TTC549 (cell line): ENCODE data around the gene OTOP3.
"Not testable (repeated sequence)": the region's sequence is repeated elsewhere in the genome, so short reads cannot be mapped to it uniquely, and the experiment has no call there.

Source experiments
- FAIRE-seq: peaks from 2 replicates; lab custom pipeline; 2012; peaks lifted over from hg19 to GRCh38; lab: Jason Lieb, UNC

Gene OTOP3

GRCh38 chr17:74935585-74936469 lies at the start of gene OTOP3:
Gene OTOP3, plus strand, starts transcription at chr17:74935898. Its CDS starts 24 bp downstream, at chr17:74935922.
- no peak for FAIRE-seq

- no peak for FAIRE-seq
Observed at GRCh38 chr17:74888469-74888868, 47.2 kb upstream of the OTOP3 start.

DNA sequence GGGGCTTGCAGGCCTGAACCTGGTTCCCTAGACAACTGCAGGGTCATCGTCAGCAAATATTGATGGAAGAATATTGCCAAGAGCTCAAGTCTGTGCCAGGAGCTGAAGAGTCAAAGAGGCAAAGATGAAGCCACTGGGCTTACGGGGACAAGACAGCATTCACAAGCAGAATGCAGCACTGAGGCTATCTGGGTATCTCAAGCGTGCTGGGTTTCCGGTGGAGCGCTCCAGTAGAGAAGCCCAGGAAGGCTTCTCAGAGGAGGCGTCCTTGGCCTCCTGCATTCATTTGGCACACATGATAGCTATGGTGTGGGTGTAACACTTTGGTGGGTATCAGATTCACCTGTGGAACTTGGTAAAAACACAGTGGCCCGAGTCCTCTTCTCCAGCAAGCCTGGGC lies 45.1 kb upstream of the OTOP3 start:
- no peak for FAIRE-seq

- no peak for FAIRE-seq
Observed at GRCh38 chr17:74892013-74892841, 43.5 kb upstream of the OTOP3 start.

DNA sequence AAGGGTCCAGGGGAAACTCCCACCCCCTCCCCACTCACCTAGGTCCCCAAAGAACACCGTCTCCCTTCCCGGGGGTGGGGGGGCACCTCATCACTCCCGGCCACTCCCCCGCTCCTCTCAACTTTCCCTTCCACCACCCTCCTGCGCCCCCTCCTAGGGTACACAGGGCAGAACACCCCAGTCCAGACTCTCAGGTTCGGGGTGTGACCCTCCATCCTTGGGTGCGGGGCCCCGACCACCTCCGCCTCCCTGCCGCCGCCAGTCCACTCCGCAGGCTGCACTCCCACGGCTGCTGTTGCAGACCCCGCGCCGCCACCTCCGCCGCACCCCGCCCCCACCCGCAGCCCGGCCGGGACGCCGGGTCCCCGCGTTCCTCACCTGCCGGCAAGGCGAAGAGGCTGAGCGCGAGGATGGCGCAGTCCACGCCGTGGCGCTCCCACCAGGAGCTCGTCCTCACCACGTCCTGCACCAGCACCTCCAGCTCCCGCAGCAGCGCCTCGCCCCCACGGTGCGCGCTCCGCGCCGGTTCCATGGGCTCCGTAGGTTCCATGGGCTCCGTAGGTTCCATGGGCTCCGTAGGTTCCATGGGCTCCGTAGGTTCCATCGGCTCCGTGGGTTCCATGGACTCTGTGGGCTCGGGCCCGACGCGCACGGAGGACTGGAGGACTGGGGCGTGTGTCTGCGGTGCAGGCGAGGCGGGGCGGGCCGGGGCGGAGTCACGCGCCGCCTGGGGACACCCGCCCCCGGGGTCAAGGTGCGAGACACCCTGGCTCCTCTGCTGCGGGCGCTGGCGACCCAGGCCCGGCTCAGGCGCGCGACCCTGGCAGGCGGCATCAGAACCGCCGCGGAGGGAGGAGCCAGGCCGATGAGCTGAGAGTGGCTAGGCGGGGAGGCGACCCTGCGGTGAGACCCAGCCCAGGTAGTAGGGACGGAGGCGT lies 42.5 kb upstream of the OTOP3 start, which contains the start of gene FADS6:
Gene FADS6 (minus strand): TSS at position 660 of the 938 bp plus-strand sequence. CDS start 38 bp downstream, at position 622.
- FAIRE-seq: no peak

DNA sequence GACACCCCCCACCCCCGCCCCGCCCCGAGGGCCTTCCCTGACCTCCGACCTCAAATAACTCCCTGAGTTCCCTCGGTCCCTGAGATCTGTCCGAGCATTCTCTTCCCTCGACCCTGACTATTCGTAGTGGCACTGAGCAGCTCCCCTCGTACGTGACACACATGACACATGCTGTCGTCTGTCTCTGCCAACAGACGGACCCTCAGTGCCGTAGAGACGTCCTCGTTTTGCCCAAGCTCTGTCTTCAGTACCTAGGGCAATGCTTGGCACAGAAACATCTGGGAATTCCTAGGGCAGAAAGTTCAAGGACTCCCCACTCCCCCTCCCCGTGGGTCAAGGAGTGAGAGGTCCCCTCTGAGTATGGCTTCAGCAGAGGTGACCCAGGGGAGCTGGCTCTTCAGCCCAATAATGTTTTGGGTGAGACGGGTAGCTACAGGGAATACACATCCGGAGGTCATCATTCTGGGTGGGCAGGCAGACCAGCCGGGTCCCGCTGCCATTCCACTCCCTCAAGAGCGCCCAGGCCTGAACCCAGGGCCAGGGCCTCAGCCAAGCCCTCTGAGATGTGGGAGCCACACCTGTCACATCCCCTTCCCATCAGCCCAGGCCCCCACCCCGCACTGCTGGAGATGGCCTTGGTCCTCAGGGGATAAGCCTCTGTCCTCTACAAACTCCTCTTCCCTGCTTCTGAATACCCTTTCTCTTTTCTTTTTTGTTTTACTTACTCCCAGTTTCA lies 41.6 kb upstream of the OTOP3 start:
- no peak for FAIRE-seq

DNA sequence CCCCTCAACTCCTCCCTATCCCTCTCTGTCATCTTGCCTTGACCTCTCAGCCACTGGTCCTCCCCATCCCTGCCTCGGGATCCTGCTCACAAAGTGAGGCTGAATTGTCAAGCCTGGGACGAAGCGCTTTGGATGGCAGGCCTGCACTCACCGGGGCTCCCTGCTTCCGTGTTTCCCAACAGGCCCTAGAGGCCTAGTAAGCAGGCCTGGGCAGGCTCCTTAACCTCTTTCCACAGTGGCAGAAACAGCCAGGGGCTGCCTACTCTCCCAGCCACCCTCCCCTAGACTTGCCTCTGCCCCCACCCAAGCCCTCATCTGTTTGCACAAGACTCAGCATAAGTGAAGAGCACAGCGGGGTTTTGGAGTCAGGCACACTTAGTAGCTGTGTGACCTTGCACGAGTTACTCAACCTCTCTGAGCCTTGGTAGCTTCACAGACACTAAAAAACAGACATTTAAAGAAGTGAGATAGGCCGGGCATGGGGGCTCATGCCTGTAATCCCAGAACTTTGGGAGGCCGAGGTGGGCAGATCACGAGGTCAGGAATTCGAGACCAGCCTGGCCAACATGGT lies 37.2 kb upstream of the OTOP3 start:
- FAIRE-seq: no peak

GRCh38 chr17:74900208-74900607 lies 35.5 kb upstream of the OTOP3 start:
- FAIRE-seq: no peak

DNA sequence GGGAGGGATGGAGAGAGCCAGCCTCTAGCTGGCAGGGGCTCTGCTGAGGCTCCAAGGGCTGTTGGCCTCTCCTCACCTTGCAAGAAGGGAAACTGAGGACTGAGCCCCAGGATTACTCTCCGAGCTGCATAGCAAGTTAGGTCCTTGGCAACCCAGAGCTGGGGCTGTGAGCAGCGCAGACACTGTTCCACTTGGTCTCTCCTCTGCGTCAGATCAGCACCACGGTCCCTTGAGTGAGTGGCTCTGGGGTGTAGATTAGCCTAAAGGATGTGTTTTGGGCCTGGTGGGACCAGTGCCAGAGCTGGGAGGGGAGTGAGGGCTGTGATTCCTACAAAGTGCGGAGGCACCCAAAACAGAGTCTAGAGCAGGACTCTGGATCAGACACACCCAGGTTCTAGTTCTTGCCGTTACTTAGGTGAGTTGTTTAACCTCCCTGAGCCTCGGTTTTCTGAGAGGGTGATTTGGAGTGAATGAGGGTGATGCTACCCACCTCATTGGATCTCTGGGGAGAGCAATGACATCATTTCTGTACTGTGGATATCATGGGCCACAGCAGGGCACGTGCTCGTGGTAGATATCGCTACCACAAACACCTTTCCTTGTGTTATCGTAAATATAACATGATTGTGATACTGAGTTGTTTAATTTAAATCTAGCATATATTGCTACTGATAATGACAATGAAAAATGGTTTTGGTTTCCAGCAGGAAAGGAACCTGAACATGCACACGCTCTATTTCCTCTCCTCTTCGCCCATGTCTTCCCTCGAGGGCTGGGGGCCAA lies 34.2 kb upstream of the OTOP3 start:
- FAIRE-seq: no peak

DNA sequence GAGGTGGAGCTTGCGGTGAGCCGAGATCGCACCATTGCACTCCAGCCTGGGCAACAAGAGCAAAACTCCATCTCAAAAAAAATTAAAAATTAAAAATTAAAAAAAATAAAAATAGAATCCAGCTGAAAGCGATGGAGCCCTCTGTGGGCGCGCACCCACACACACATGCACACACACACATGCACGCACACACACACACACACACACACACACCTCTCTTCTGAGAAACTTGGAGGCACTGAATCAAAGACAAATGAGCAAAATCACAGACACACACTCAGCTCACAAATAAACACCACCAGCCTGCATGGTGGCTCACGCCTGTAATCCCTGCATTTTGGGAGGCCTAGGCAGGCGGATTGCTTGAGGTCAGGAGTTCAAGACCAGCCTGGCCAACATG lies 32.7 kb upstream of the OTOP3 start:
- no peak for FAIRE-seq

DNA sequence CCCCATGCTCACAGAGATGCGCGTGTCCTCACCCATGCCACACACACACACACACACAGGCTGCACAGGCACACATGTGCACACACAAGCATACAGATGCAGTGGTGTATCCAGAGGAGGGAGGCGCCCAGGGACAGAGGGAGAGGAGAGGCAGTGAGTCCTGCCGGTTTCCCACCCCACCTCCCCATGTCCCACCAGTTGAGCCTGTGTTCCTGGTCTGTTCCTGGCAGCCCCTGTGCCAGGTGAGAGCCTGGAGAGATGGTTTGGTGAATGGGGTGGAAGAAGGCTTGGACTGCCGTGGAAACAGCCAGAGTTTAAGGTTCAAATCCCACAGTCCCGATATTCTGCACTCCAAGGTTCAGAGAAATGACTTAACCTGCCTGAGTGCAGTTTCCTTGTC lies 32.0 kb upstream of the OTOP3 start:
- no peak for FAIRE-seq

GRCh38 chr17:74904687-74905409 lies 30.9 kb upstream of the OTOP3 start:
- no peak for FAIRE-seq

- not testable (repeated sequence) for FAIRE-seq
Observed at GRCh38 chr17:74906214-74906793, 29.4 kb upstream of the OTOP3 start.

DNA sequence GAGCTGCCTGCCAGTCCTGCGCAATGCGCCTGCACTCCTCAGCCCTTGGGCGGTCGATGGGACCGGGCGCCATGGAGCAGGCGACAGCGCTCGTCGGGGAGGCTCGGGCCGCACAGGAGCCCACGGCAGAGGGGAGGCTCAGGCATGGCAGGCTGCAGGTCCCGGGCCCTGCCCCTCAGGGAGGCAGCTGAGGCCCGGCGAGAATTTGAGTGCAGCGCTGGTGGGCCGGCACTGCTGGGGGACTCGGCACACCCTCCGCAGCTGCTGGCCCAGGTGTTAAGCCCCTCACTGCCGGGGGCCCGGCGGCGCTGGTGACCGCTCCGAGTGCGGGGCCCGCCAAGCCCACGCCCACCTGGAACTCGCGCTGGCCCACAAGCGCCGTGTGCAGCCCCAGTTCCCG lies 28.7 kb upstream of the OTOP3 start:
- no peak for FAIRE-seq

- FAIRE-seq: not testable (repeated sequence)
Observed at GRCh38 chr17:74909097-74909496, 26.6 kb upstream of the OTOP3 start.

DNA sequence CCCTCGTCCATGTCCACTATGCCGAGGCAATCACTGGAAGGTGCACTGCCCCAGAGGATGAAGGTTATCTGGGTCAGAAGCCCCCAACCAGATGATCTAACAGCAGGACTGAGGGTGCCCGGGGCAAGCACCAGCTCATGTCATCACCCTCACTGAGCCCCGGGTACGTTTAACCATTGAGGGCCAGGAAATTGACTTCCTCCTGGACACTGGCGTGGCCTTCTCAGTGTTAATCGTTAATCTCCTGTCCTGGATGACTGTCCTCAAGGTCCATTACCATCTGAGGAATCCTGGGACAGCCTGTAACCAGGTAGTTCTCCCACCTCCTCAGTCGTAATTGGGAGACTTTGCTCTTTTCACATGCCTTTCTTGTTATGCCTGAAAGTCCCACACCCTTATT lies 24.3 kb upstream of the OTOP3 start:
- FAIRE-seq: not testable (repeated sequence)

DNA sequence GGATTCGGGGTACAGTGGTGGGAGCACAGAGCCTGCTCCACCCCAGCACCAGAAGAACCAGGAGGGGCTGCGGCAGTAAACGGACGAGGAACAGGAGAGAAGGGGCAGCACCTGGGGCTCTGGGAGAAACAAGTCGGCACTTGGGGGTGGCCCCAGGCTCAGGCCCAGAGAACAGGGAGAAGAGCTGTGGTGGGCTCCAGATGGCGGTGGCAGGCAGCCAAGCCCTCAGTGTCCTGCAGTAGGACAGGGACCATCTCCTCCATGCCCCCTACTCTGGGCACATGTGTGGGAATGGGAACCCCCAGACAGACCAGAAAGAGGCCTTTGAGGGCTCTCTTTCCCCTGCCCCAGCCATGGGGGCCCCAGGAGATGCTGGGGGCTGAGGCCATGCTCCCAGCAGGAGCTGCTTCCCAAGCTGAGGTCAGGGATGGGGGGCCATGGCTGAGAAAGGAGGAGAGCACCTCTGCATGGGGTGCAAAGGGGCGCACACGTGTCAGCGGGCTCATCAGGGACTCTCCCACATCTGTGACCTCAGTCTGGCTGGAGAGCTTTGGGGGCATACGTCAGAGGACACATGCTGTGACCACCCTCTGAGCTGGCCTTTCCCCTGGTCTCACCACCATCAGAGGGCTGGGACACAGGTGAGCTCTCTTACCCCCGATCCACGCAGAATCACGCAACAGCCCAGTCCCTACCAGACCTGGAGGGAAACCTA lies 19.4 kb upstream of the OTOP3 start:
- no peak for FAIRE-seq

DNA sequence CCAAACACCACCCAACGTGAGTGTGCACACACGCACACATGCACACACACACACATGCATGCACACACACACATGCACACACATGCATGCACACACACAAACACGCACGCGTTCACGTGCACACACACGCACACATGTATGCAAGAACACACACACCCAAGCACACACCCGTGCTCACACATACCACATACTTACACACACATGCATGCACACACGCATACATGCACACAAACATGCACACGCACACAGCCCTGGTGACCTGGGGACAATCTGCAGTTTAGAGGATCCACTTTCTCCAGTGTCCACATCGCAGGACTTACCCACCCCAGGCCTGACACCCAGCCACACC lies 18.9 kb upstream of the OTOP3 start:
- no peak for FAIRE-seq

DNA sequence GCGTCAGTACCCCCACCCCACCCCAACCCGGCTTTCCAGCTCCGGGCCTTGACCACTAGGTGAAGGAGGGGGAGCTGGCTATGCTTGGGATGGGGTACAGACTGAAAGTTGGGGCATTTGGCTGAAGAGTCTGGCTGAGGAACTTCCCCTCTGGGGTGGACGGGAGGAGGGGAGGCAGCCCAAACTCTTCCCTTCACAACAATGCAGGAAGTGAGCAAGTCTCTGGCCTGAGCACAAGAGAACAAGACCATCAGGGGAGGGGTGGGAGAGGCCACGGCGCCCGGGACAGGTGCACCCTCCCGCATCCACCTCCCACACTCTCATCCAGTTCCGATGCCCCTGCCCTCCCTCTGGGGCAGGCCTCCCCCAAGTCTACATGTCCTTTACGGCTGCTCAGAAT lies 18.3 kb upstream of the OTOP3 start:
- FAIRE-seq: no peak
